Glutamatergic neuron (in vitro differentiated cells): ENCODE results near the gene UBR3. TPM values are rescaled to one million over a fixed set of nuclear protein-coding genes. Genes with fewer than 3 reads are reported as not detected.

Experiments used
- DNase-seq: peaks from one replicate; pipeline ENCODE4 v3.0.0; 2022
- H3K27ac Mint-ChIP-seq: one replicate; pipeline ENCODE4 v1.8.0; 2020; ENCODE audit warnings: mild to moderate bottlenecking, mixed read lengths, inconsistent platforms; ENCODE audit not compliant: unreplicated experiment
- H3K27me3 Mint-ChIP-seq: one replicate; pipeline ENCODE4 v1.8.0; 2020; ENCODE audit warnings: mild to moderate bottlenecking, moderate library complexity, mixed read lengths, inconsistent platforms; ENCODE audit not compliant: unreplicated experiment
- H3K36me3 Mint-ChIP-seq: one replicate; pipeline ENCODE4 v1.8.0; 2020; ENCODE audit warnings: mild to moderate bottlenecking, mixed read lengths, inconsistent platforms; ENCODE audit not compliant: unreplicated experiment
- H3K4me1 Mint-ChIP-seq: one replicate; pipeline ENCODE4 v1.8.0; 2020; ENCODE audit warnings: mild to moderate bottlenecking, low read depth, mixed read lengths, inconsistent platforms; ENCODE audit not compliant: unreplicated experiment
- H3K4me3 Mint-ChIP-seq: one replicate; pipeline ENCODE4 v1.8.0; 2020; ENCODE audit warnings: mild to moderate bottlenecking, mixed read lengths, inconsistent platforms; ENCODE audit not compliant: unreplicated experiment
- H3K9me3 Mint-ChIP-seq: one replicate; pipeline ENCODE4 v1.8.0; 2020; ENCODE audit warnings: mild to moderate bottlenecking, moderate library complexity, mixed read lengths, inconsistent platforms; ENCODE audit not compliant: unreplicated experiment
- total RNA-seq: library from RNA; stranded (reverse); fragmentation: NEBNext Ultra II Directional; extraction: Animal tissue kit (Norgen Biotek cat#: 25700); gene quantifications from one replicate; pipeline ENCODE4 v1.2.1, GENCODE V29; 2021; ENCODE audit not compliant: unreplicated experiment
- TF ChIP-seq, protein P1 (sequence below): fragments of 200-600 bp; sonication (generic); IDR thresholded peaks from one replicate; pipeline ENCODE4 v1.5.0; 2021; ENCODE audit not compliant: partially characterized antibody, unreplicated experiment

The UBR3 gene
- total RNA-seq, 1 donor from 2014 or later, result 59.8 TPM

DNA sequence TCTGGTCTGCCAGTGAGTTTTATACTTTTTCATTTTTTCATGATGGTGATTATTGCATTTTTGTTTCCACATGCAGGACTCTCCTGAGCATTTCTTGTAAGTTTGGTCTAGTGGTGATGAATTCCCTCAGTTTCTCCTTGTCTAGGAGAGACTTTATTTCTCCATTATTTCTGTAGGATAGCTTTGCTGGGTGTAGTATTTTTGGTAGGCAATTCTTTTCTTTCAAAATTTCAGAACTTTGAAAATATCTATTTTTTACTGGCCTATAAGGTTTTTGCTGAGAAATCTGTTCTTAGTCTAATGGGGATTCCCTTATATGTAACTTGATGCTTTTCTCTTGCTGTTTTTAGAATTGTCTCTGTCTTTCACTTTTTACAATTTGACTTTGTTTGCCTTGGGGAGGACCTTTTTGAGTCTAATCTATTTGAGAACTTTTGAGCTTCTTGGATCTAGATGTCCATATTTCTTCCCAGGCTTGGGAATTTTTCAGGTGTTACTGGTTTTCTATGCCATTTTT lies 149.1 kb downstream of the UBR3 start:
- Mint-ChIP-seq H3K4me1 (no peaks in the 10 kb centered on the region), H3K9me3 (peaks cover 8% of the 10 kb centered on the region), H3K27ac (no peak overlapping the region), H3K4me3 (no peak overlapping the region), H3K27me3 (no peaks in the 10 kb centered on the region), H3K36me3 (peaks cover 28% of the 10 kb centered on the region)
- no peak for DNase-seq
- TF ChIP-seq, protein P1, sequence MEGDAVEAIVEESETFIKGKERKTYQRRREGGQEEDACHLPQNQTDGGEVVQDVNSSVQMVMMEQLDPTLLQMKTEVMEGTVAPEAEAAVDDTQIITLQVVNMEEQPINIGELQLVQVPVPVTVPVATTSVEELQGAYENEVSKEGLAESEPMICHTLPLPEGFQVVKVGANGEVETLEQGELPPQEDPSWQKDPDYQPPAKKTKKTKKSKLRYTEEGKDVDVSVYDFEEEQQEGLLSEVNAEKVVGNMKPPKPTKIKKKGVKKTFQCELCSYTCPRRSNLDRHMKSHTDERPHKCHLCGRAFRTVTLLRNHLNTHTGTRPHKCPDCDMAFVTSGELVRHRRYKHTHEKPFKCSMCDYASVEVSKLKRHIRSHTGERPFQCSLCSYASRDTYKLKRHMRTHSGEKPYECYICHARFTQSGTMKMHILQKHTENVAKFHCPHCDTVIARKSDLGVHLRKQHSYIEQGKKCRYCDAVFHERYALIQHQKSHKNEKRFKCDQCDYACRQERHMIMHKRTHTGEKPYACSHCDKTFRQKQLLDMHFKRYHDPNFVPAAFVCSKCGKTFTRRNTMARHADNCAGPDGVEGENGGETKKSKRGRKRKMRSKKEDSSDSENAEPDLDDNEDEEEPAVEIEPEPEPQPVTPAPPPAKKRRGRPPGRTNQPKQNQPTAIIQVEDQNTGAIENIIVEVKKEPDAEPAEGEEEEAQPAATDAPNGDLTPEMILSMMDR, result no peak

DNA sequence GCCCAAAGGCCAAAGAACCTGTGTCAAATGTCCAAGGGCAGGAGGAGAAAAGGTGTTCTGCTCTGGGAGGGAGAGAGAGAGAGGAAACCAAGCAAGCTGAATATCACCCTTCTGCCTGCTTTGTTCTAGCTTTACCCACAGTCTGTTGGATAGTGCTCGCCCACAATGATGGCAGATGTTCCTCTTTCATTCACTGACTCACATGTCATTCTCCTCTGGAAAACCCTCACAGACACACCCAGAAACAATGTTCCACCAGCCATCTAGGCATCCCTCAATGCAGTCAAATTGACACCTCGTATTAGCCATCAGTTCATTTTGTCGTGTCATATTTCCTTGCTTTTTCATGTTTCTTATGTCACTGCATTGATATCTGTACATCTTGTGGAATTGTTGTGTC lies 150.3 kb downstream of the UBR3 start:
- Mint-ChIP-seq H3K4me1 (no peaks in the 10 kb centered on the region), H3K4me3 (no peak overlapping the region), H3K36me3 (peaks cover 21% of the 10 kb centered on the region), H3K9me3 (peaks cover 6% of the 10 kb centered on the region), H3K27me3 (no peaks in the 10 kb centered on the region), H3K27ac (no peak overlapping the region)
- DNase-seq, result no peak
- TF ChIP-seq, protein P1, result no peak

DNA sequence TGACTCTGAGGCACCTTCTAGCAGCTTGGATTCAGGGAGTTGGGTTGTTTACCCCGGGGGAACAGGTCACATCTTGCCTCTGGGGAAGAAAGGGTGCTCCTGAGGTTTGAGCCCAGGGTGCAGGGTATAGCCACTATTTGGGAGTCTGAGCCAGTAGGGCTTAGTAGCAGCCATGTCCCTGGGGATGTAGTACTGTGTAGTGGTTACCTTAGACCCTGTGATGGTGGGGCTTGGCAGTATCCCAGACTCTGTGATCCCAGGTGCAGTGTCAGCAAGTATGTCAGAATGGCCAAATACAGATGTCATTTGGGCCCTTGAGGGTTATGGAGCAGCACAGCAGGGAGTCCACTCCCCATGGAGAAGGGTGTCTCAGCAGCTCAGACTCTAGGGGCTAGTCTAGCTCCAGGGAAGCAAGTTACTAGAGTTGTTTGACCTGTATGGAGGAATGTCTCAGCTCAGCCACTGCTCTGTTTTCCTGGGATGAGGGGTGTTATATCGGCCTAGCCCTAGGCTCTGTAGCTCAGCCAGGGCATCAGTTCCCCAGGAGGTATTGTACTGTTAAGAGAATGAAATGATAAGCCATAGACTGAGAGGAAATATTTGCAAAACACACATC lies 151.3 kb downstream of the UBR3 start:
- Mint-ChIP-seq H3K4me1 (no peaks in the 10 kb centered on the region), H3K27me3 (no peaks in the 10 kb centered on the region), H3K4me3 (no peak overlapping the region), H3K9me3 (peaks cover 6% of the 10 kb centered on the region), H3K27ac (no peak overlapping the region), H3K36me3 (peaks cover 25% of the 10 kb centered on the region)
- TF ChIP-seq, protein P1, result no peak
- DNase-seq, result no peak

DNA sequence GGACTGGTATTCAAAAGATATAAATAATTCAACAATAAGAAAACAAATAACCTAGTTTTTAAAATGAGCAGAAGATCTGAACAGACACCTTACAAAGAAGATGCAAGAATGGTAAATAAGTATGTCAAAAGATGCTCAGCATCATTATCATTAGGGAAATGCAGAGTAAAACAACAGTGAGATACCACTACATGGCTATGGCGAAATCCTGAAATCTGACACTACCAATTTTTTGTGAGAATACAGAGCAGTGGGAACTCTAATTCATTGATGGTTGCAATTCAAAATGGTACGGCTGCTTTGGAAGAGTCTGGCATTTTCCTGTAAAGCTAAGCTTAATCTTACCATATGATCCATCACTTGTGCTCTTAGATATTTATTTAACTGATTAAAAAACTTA lies 151.8 kb downstream of the UBR3 start:
- peaks cover 5% of the 10 kb centered on the region for H3K9me3 Mint-ChIP-seq
- no peak overlapping the region for H3K27ac Mint-ChIP-seq
- no peak overlapping the region for H3K4me3 Mint-ChIP-seq
- TF ChIP-seq, protein P1, result no peak
- no peaks in the 10 kb centered on the region for H3K4me1 Mint-ChIP-seq
- DNase-seq, result no peak
- H3K36me3 Mint-ChIP-seq, result peaks cover 25% of the 10 kb centered on the region
- H3K27me3 Mint-ChIP-seq, result no peaks in the 10 kb centered on the region

DNA sequence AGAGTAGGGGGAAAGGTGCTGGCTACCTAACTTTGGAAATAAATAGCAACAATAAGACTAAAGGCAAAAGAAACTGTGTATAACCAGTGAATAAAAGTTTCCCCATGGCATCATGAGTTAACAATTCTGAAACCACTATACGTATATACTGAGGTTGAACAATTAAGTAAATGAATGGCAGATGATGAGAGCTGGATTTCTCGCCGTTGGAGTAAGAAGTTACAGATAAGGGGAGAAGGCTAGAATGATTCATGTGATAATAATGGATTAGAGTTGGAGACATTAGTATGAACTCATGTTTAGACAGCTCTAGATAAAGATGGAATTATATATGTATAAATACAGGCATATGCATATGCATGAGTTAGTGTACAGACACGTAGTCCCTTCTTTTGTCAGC lies 152.7 kb downstream of the UBR3 start:
- Mint-ChIP-seq H3K27me3 (no peaks in the 10 kb centered on the region), H3K9me3 (peaks cover 4% of the 10 kb centered on the region), H3K27ac (no peak overlapping the region), H3K4me1 (no peaks in the 10 kb centered on the region), H3K36me3 (peaks cover 25% of the 10 kb centered on the region), H3K4me3 (no peak overlapping the region)
- TF ChIP-seq, protein P1, result no peak
- no peak for DNase-seq
